K562 (cell line): ENCODE data around the gene LYRM7. TPM values are rescaled to one million over a fixed set of nuclear protein-coding genes. Genes with fewer than 3 reads are reported as not detected.

ENCODE experiments used
- ATAC-seq: fragments of 200-7000 bp; cut with Tn5 transposase; 3 replicates; pipeline ENCODE4 v1.9.1; 2020; ENCODE audit warnings: moderate library complexity
- BruUV-seq: library from RNA; stranded (reverse); fragments of 400-500 nt; replicated peaks from 2 replicates; lab custom pipeline; 2021; lab: Mats Ljungman, UMichigan
- CTCF ChIA-PET: fragments of 300-600 bp; formaldehyde crosslinking; extraction: SDS; loops from one replicate; lab custom pipeline; 2021; ENCODE audit warnings: low intra/inter-chr PET ratio; lab: Yijun Ruan, JAX
- POLR2A ChIA-PET: fragments of 300-600, 350-650 bp; sonication (Branson Sonifier 250); formaldehyde crosslinking; extraction: SDS; loops from one replicate; lab custom pipeline; 2021; ENCODE audit warnings: antibody characterized with exemption, inconsistent platforms; lab: Yijun Ruan, JAX
- DNase-seq, 4 experiments: peaks; one replicate each; pipeline versions ENCODE4 v3.0.0 to v3.0.0-alpha.2; 2011 to 2018; ENCODE audit warnings: low spot score in 3 of 4, mixed read lengths in 3 of 4; ENCODE audit errors: extremely low read depth in 1 of 4
- FAIRE-seq: peaks from 2 replicates; lab custom pipeline; 2011; peaks lifted over from hg19 to GRCh38; lab: Jason Lieb, UNC
- H2AFZ ChIP-seq: 2 replicates; pipeline ENCODE4 v1.6.0; 2011; ENCODE audit warnings: low read depth, low read length, control low read depth, inconsistent platforms
- H3K27ac ChIP-seq: fragments of 200-600 bp; 3 replicates; pipeline ENCODE4 v1.8.0; 2011; ENCODE audit warnings: low read depth, mild to moderate bottlenecking, control low read depth, inconsistent platforms, low read length, moderate library complexity, mixed read lengths; ENCODE audit errors: extremely low read depth
- H3K27me3 ChIP-seq, 2 experiments: fragments of 300-600 bp in 1 of 2; 2 replicates in 1 of 2; 3 replicates in 1 of 2; pipeline versions ENCODE4 v1.6.0 to v1.8.0; 2011; ENCODE audit warnings: inconsistent platforms in 2 of 2, low read length in 2 of 2, mild to moderate bottlenecking in 1 of 2, mixed read lengths in 1 of 2, moderate library complexity in 1 of 2; ENCODE audit not compliant: control insufficient read depth in 2 of 2, insufficient read depth in 2 of 2
- H3K36me3 ChIP-seq: fragments of 300-600 bp; 3 replicates; pipeline ENCODE4 v1.8.0; 2011; ENCODE audit warnings: mild to moderate bottlenecking, low read length, inconsistent platforms; ENCODE audit not compliant: control insufficient read depth, insufficient read depth
- H3K4me1 ChIP-seq, 2 experiments: fragments of 200-600 bp in 1 of 2; replicated peaks in 1 of 2; 2 replicates in 1 of 2; 3 replicates in 1 of 2; pipeline versions ENCODE4 v1.5.1 to v1.8.0; 2011; ENCODE audit warnings: inconsistent platforms in 2 of 2, low read length in 2 of 2, mild to moderate bottlenecking in 1 of 2, mixed read lengths in 1 of 2, moderate library complexity in 1 of 2; ENCODE audit not compliant: control insufficient read depth in 2 of 2, insufficient read depth in 2 of 2
- H3K4me2 ChIP-seq: 2 replicates; pipeline ENCODE4 v1.6.1; 2011; ENCODE audit warnings: low read length, control low read depth, inconsistent platforms, mixed read lengths; ENCODE audit not compliant: insufficient read depth
- H3K4me3 ChIP-seq: fragments of 200-600 bp; sonication (generic), shearing (Covaris generic); 2 replicates; pipeline ENCODE4 v1.5.1; 2016; ENCODE audit warnings: control low read depth, inconsistent platforms
- H3K79me2 ChIP-seq: fragments of 200-600 bp; 3 replicates; pipeline ENCODE4 v1.8.0; 2011; ENCODE audit warnings: low read length, inconsistent platforms; ENCODE audit not compliant: control insufficient read depth, insufficient read depth
- H3K9ac ChIP-seq, 2 experiments: 2 replicates each; pipeline versions ENCODE4 v1.6.0 to v1.6.1; 2011; ENCODE audit warnings: low read depth in 2 of 2, low read length in 2 of 2, control low read depth in 1 of 2, inconsistent platforms in 1 of 2, mild to moderate bottlenecking in 1 of 2, mixed read lengths in 1 of 2; ENCODE audit not compliant: insufficient read depth in 1 of 2
- H3K9me1 ChIP-seq: one replicate; pipeline ENCODE4 v1.6.0; 2011; ENCODE audit warnings: inconsistent platforms, mild to moderate bottlenecking, low read length, moderate library complexity; ENCODE audit not compliant: control insufficient read depth, insufficient read depth
- H3K9me3 ChIP-seq: replicated peaks from 2 replicates; pipeline ENCODE4 v1.5.1; 2011; ENCODE audit warnings: low read depth, low read length, inconsistent platforms; ENCODE audit not compliant: control insufficient read depth, insufficient read depth
- H4K20me1 ChIP-seq: replicated peaks from 2 replicates; pipeline ENCODE4 v1.6.1; 2011; ENCODE audit warnings: low read length, inconsistent platforms, mixed read lengths; ENCODE audit not compliant: control insufficient read depth, insufficient read depth
- CHD2 ChIP-seq: IDR thresholded peaks from 2 replicates; pipeline ENCODE4 v1.6.1; 2011; ENCODE audit warnings: low read depth, low read length
- FOXP4 ChIP-seq: sonication (generic); formaldehyde crosslinking; IDR thresholded peaks from 2 replicates; pipeline ENCODE4 v1.8.0; 2022; ENCODE audit warnings: mild to moderate bottlenecking, missing genetic modification reagents, borderline replicate concordance
- HIVEP1 ChIP-seq: fragments of 250-450 bp; sonication (Bioruptor Pico); IDR thresholded peaks from 2 replicates; pipeline ENCODE4 v1.4.0; 2020; ENCODE audit warnings: mild to moderate bottlenecking
- HNRNPH1 ChIP-seq: fragments of 200-400 bp; formaldehyde crosslinking; optimal IDR thresholded peaks from 2 replicates; pipeline ENCODE3; 2017; ENCODE audit warnings: low read depth, mild to moderate bottlenecking, low read length, moderate library complexity
- NCOA6 ChIP-seq: fragments of 450-650 bp; IDR thresholded peaks from 2 replicates; pipeline ENCODE4 v1.6.1; 2017; ENCODE audit warnings: mild to moderate bottlenecking
- PML ChIP-seq: IDR thresholded peaks from 2 replicates; pipeline ENCODE4 v1.6.1; 2012; ENCODE audit warnings: low read length, inconsistent platforms
- TEAD4 ChIP-seq, 2 experiments: sonication (generic) in 1 of 2; formaldehyde crosslinking in 1 of 2; IDR thresholded peaks; 2 replicates each; pipeline versions ENCODE4 v1.6.1 to v1.8.0; 2012 to 2022; ENCODE audit warnings: borderline replicate concordance in 1 of 2, inconsistent platforms in 1 of 2, low read length in 1 of 2, mild to moderate bottlenecking in 1 of 2, missing genetic modification reagents in 1 of 2
- THAP7 ChIP-seq: fragments of 250-450 bp; sonication (Bioruptor Pico); IDR thresholded peaks from 2 replicates; pipeline ENCODE4 v1.5.0; 2021
- ZNF347 ChIP-seq: fragments of 450-650 bp; formaldehyde crosslinking; IDR thresholded peaks from 2 replicates; pipeline ENCODE4 v1.4.0; 2020; ENCODE audit warnings: low read depth, mild to moderate bottlenecking, moderate library complexity
- ZNF583 ChIP-seq: fragments of 250-450 bp; sonication (Bioruptor Pico); IDR thresholded peaks from 2 replicates; pipeline ENCODE4 v1.4.0; 2020
- WGBS: fragments of 100-300 bp; shearing (Covaris generic); methylation state at CpG from one replicate; pipeline ENCODE4 v1.1.6; 2016; ENCODE audit warnings: low coverage, mixed read lengths; ENCODE audit not compliant: insufficient coverage; ENCODE audit errors: missing lambda C conversion rate; 5-methylcytosine and 5-hydroxymethylcytosine counted together
- in situ Hi-C: fragments of 300-500 bp; cut with MboI; formaldehyde crosslinking; loops from 4 replicates; pipeline ENCODE4 v1.15.0; 2018; ENCODE audit warnings: inconsistent platforms, mixed read lengths
- intact Hi-C: fragments of 100-400 bp; cut with micrococcal nuclease; formaldehyde crosslinking; loops from 2 replicates; pipeline ENCODE4 v1.14.2; 2022
- polyA plus RNA-seq, 8 experiments: library from polyadenylated mRNA; depleted of rRNA in 4 of 8; stranded (reverse) in 5 of 8; unstranded in 3 of 8; fragments of >200 nt; fragmentation: Nextera tagmentation in 2 of 8; fragmentation: Illumina TruSeq in 1 of 8; extraction: Ambion mirVana in 2 of 8; extraction: Trizol in 1 of 8; gene quantifications; 2 replicates each; pipeline versions ENCODE4 v1.2.1 to v1.2.3, GENCODE V29; 2011 to 2014; ENCODE audit warnings: inconsistent platforms in 1 of 8, missing spikeins in 1 of 8
- total RNA-seq, 7 experiments: library from RNA; depleted of rRNA in 6 of 7; stranded (reverse); fragments of >200 nt in 6 of 7; fragmentation: Illumina TruSeq in 2 of 7; extraction: Trizol in 2 of 7; gene quantifications; 2 replicates each; pipeline versions ENCODE4 v1.2.1 to v1.2.3, GENCODE V29; 2011 to 2021; ENCODE audit warnings: low replicate concordance in 1 of 7
- TF ChIP-seq, protein P1 (sequence below): fragments of 150-350 bp; conservative IDR thresholded peaks from 2 replicates; pipeline ENCODE4 v1.6.1; 2014; ENCODE audit warnings: low read length

Gene LYRM7
- total and polyA plus RNA-seq, 9 of the 15 experiments (the other 6 are each of a cell fraction or from before 2014, with no cell fraction given): 16.2 to 70.1 (median 33.3) TPM

DNA sequence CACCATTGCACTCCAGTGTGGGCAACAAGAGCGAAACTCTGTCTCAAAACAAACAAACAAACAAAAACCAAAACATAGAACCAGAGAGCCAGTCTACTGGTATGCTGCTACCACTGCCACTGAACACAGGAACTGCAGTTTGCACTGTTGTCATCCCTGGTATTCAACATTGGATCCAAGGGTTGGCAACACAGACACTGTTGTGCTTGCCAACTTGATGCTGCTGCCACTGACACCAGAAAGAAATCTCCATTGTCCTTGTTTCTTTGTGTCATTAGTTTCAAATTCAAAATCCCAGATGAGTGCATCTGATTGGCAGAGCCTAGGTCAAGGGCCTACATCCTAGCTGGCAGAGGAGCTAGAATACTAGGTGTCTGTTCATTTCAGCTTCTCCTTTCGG lies 21.9 kb upstream of the LYRM7 start:
- in situ Hi-C loops: no loop called here

More for the DNA sequence above, 21.9 kb upstream of the LYRM7 start:
- FAIRE-seq (no peak), DNase-seq (no peak), ATAC-seq (no peak)
- no peak overlapping the region for H2AFZ ChIP-seq
- intact Hi-C loops: no loop called here
- no peak overlapping the region for H3K9ac ChIP-seq
- H3K4me3 ChIP-seq: no peak overlapping the region
- H3K79me2 ChIP-seq: no peaks in the 10 kb centered on the region
- no peaks in the 10 kb centered on the region for H3K9me1 ChIP-seq
- no TSS peak for BruUV-seq
- no peaks in the 10 kb centered on the region for H3K9me3 ChIP-seq
- no peaks in the 10 kb centered on the region for H3K36me3 ChIP-seq
- ChIA-PET POLR2A (interaction anchor here (0.7 to 8.5 kb wide), 4 partner anchors 8 to 299 kb away, joined by 4 to 65 read pairs (median 5); no protein-coding TSS in a partner anchor), CTCF (no interaction called here)
- no peaks in the 10 kb centered on the region for H4K20me1 ChIP-seq
- no peak overlapping the region for H3K4me2 ChIP-seq
- no peaks in the 10 kb centered on the region for H3K27me3 ChIP-seq
- no peak for TF ChIP-seq THAP7 (CRISPR knock-in tag)
- no peak for TF ChIP-seq HIVEP1
- no peak for TF ChIP-seq FOXP4 (CRISPR knock-in tag)
- TF ChIP-seq NCOA6: no peak
- no peak for TF ChIP-seq ZNF347 (CRISPR knock-in tag)
- no peak for TF ChIP-seq PML
- TF ChIP-seq, protein P1, sequence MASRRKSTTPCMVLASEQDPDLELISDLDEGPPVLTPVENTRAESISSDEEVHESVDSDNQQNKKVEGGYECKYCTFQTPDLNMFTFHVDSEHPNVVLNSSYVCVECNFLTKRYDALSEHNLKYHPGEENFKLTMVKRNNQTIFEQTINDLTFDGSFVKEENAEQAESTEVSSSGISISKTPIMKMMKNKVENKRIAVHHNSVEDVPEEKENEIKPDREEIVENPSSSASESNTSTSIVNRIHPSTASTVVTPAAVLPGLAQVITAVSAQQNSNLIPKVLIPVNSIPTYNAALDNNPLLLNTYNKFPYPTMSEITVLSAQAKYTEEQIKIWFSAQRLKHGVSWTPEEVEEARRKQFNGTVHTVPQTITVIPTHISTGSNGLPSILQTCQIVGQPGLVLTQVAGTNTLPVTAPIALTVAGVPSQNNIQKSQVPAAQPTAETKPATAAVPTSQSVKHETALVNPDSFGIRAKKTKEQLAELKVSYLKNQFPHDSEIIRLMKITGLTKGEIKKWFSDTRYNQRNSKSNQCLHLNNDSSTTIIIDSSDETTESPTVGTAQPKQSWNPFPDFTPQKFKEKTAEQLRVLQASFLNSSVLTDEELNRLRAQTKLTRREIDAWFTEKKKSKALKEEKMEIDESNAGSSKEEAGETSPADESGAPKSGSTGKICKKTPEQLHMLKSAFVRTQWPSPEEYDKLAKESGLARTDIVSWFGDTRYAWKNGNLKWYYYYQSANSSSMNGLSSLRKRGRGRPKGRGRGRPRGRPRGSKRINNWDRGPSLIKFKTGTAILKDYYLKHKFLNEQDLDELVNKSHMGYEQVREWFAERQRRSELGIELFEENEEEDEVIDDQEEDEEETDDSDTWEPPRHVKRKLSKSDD: no peak
- TF ChIP-seq TEAD4 (IDR thresholded peaks at IDR 0.05; ENCODE audit: low read length): no peak
- TF ChIP-seq TEAD4 (CRISPR knock-in tag; IDR thresholded peaks at IDR 0.05; ENCODE audit: borderline replicate concordance): no peak
- no peak for TF ChIP-seq ZNF583 (CRISPR knock-in tag)
- TF ChIP-seq CHD2: no peak
- no peak for TF ChIP-seq HNRNPH1
- no peak overlapping the region for H3K27ac ChIP-seq
- WGBS: 73% methylated on average over 2 of the region's 2 CpGs
- no peaks in the 10 kb centered on the region for H3K4me1 ChIP-seq
